Right ventricle myocardium inferior (tissue), 1 donor: ENCODE data around the gene ANKH. TPM values are rescaled to one million over a fixed set of nuclear protein-coding genes. Genes with fewer than 3 reads are reported as not detected.
A peak's percentile ranks its signal among the peaks of the same experiment; 100 is the strongest.
"Not testable (repeated sequence)": the region's sequence is repeated elsewhere in the genome, so short reads cannot be mapped to it uniquely, and the experiment has no call there.

Experiments
- ATAC-seq: fragments of 200-7000 bp; cut with Tn5 transposase; one replicate; pipeline ENCODE4 v1.9.1; 2020; ENCODE audit warnings: mild to moderate bottlenecking, moderate library complexity
- DNase-seq: peaks from one replicate; pipeline ENCODE4 v3.0.0; 2021; ENCODE audit errors: missing footprints
- intact Hi-C: fragments of 100-400 bp; cut with DNase I; formaldehyde crosslinking; loops from one replicate; pipeline ENCODE4 v1.11.0; 2022
- total RNA-seq: library from RNA; stranded (reverse); fragmentation: NEBNext Ultra II Directional; extraction: Animal tissue kit (Norgen Biotek cat#: 25700); gene quantifications from one replicate; pipeline ENCODE4 v1.2.1, GENCODE V29; 2021
- donor health status: DM: no; HTN: yes; CAD: no; lungs with severe emphysema.

Gene ANKH
- total RNA-seq, 1 donor from 2014 or later = 156 TPM

GRCh38 chr5:14893381-14893780 is 21.8 kb upstream of the ANKH start:
- DNase-seq = no peak
- intact Hi-C loops = no loop called here
- no peak for ATAC-seq

DNA sequence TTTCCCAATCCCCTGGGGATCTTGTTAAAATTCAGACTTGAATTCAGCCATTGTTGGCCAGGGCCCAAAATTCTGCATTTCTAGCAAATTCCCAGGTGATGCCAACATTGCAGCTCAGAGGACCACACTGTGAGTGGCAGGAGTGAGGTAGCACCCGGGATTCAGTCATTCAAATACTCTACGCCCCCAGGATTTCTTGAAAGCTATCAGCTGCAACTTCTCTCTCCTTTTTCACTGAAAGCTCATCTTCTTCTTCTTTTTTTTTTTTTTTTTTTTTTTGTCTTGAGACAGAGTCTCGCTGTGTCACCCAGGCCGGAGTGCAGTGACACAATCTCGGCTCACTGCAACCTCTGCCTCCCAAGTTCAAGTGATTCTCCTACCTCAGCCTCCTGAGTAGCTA is 19.3 kb upstream of the ANKH start:
- intact Hi-C loops = no loop called here

GRCh38 chr5:14884062-14884612 is 12.6 kb upstream of the ANKH start:
- ATAC-seq (no peak), DNase-seq (no peak)
- intact Hi-C loops = no loop called here

More for the DNA sequence above, 19.3 kb upstream of the ANKH start:
- no peak for ATAC-seq
- DNase-seq = no peak

- no peak for DNase-seq
- intact Hi-C loops = no loop called here
- peak; percentile 71 for ATAC-seq
Observed at GRCh38 chr5:14882658-14883580, 11.3 kb upstream of the ANKH start.

- intact Hi-C loops = no loop called here
- DNase-seq (no peak), ATAC-seq (no peak)
Observed at GRCh38 chr5:14881826-14882225, 10.2 kb upstream of the ANKH start.

GRCh38 chr5:14880688-14881087 is 9.1 kb upstream of the ANKH start:
- ATAC-seq = no peak
- DNase-seq = no peak
- intact Hi-C loops = no loop called here

DNA sequence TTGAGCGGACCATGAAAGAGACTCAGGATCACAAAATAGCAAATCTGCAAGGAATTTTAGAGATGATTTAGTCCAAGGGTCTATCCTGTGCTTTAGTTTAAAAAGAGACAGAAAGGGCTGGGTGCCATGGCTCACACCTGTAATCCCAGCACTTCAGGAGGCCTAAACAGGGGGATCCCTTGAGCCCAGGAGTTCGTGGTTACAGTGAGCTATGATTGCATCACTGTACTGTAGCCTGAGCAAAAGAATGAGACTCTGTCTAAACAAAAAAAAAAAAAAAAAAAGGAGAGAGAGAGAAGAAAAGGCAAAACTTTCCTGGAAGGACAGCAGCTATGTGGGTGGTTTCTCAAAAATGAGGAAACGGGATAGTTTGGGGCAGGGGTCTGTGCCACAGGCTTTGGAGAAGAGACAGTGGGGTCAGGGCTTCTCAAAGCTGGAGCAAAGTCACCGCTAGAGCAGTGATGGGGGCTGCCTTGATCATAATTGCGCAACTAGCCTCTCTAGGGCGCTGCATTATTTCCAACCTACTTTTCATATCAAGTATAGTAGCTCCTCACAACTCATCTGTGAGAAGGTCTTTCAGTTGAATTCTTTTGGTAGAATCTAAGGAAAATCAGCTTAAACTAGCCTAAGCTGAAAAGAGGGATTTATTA is 8.5 kb upstream of the ANKH start:
- ATAC-seq = no peak
- no peak for DNase-seq
- intact Hi-C loops = no loop called here

DNA sequence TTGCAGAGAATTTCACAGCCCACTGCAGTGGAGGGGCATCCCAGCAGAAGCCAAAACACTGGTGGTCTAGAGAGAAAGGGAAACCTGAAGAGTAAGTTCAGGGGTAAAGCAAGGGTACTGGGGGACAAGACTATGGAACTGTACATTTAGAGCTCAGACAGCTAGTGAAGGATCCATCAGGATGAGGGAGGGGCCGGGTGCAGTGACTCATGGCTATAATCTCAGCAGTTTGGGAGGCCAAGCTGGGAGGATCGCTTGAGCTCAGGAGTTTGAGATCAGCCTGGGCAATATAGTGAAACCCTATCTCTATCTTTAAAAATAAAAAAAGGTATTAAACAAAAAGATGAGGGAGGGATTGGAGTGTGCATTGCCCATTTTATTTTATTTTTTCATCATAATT is 7.8 kb upstream of the ANKH start:
- intact Hi-C loops = no loop called here
- ATAC-seq = no peak
- DNase-seq = no peak

GRCh38 chr5:14878192-14878591 is 6.6 kb upstream of the ANKH start:
- intact Hi-C loops, DNase-seq, ATAC-seq: not testable (repeated sequence)

- DNase-seq (no peak), ATAC-seq (no peak)
- intact Hi-C loops = no loop called here
Observed at GRCh38 chr5:14876095-14876494, 4.5 kb upstream of the ANKH start.

GRCh38 chr5:14873790-14874189 is 2.2 kb upstream of the ANKH start:
- intact Hi-C loops = loop anchor here (2.0 to 5.0 kb wide), 3 partner anchors 51 to 186 kb away; no protein-coding TSS in a partner anchor
- ATAC-seq = no peak
- no peak for DNase-seq

DNA sequence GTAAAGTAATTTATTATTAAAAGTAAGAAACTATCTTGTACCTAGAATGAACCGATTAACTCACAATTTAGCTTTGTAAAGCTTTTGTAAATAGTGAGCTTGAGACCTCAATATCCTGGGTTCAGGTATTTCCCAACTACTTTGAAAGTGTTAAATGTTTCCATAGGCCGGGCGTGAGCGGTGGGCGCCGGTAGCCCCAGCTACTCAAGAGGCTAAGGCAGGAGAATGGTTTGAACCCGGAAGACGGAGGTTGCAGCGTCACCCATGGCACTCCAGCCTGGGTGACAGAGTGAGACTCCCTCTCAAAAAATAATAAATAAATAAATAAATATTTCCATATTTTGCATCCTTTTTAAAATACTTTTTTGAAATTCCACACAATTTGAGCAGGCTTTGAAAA is 1.5 kb upstream of the ANKH start:
- intact Hi-C loops = loop anchor here (2.0 to 5.0 kb wide), 3 partner anchors 51 to 186 kb away; no protein-coding TSS in a partner anchor
- DNase-seq (no peak), ATAC-seq (no peak)

- ATAC-seq (peak; percentile 69), DNase-seq (peak; percentile 90)
- intact Hi-C loops = loop anchor here (2.0 to 5.0 kb wide), 3 partner anchors 50 to 185 kb away; no protein-coding TSS in a partner anchor
Observed at GRCh38 chr5:14872070-14872989, 752 bp upstream of the ANKH start.

DNA sequence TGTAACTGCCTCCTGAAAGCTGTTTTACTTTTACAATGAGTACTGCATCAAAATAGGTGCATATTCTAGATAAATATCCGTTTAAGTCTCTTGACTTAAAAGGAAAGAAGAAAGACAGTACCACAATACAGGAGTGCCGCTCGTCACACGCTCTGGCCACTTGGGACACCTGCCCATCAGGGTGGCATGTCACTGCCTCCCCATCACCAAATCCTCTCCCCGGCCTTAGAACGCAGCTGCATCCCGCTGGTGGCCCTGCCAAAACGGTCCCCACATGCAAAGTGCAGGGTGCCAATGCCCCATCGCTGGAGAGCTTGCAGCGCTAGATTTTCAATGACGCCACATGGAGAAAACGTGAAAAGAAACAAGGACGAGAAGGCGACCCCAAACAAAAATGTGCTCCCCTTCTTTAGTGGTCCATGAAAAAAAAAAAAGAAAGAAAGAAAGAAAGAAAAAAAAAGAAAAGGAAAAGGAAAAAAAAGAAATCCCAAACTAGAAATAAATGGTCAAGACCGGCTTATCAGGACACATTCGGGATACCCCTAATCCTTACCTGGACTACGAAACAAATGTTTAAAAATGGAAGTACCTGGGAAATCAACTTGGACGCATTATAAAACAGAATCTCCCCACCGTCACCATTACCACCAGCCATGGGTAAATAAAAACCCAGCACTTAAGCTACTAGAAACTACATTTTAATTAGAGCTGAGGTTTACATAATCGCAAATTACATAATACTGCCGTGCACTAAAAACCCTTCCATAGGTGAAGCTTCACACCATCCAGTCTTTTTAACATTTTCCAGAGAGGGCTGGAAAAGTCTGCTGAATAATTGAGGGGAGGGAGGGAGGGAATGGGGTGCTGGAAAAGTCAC is 1.0 kb downstream of the ANKH start:
- DNase-seq (no peak), ATAC-seq (no peak)
- intact Hi-C loops = loop anchor here (2.0 to 5.0 kb wide), 3 partner anchors 48 to 183 kb away; no protein-coding TSS in a partner anchor

DNA sequence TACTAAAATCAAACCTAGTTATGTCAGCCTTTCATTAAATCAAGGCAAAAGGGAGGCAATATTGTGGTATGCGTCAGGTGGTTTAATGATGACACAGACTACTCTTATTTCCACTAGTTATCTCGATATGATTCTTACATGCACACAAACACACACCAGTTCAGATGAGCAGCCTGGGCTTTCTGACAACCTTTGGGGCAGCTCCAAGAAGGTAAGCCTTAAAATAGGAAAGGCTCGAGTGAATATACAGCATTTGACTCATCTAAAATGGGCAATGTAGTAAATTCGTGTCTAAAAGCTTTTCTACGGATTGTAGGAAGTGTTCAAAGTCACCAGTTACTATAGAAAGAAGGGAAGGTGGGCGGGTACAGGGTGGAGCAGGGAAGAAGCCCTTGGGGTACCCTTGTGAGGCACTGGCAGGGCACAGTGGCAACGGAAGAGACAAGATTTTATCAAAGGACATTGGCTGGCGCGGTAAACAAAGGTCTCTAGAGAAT is 1.9 kb downstream of the ANKH start:
- no peak for ATAC-seq
- no peak for DNase-seq
- intact Hi-C loops = loop anchor here (2.0 to 5.0 kb wide), 3 partner anchors 47 to 182 kb away; no protein-coding TSS in a partner anchor

DNA sequence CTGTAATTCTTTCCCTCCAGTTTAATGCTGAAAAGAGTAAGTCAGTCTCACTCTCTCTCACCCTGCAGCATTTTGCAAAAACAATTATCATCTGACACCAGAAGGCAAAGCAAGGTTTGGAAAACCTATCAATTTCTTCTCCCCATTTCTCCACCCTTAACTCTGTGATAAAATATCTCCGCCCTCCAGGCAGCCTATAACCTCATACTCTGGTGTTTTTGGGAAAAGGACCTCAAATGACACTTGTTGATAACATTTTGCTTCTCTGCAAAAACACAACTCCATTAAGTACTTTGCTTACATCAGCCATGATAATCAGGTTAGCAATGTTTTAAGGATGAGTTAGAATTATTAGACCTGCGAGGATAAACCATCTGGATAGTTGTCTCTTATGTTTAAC is 2.3 kb downstream of the ANKH start:
- no peak for DNase-seq
- intact Hi-C loops = no loop called here
- no peak for ATAC-seq

- intact Hi-C loops = no loop called here
- ATAC-seq (no peak), DNase-seq (no peak)
Observed at GRCh38 chr5:14868771-14869170, 2.8 kb downstream of the ANKH start.
